T-helper 1 cell treated with Interleukin-12 subunit alpha and Interleukin-12 subunit beta and Interleukin-4 antibody, amounts not matched to agents 30 μg/mL and 1 μg/mL, for 36 hours (primary cell): ENCODE results near the gene TOMM7.
"Not testable (repeated sequence)": the region's sequence is repeated elsewhere in the genome, so short reads cannot be mapped to it uniquely, and the experiment has no call there.

Source experiments
- H3K27ac Mint-ChIP-seq: one replicate; pipeline ENCODE4 v1.8.0; 2021; ENCODE audit warnings: mild to moderate bottlenecking, mixed read lengths
- H3K27me3 Mint-ChIP-seq: one replicate; pipeline ENCODE4 v1.8.0; 2021; ENCODE audit warnings: low read depth, mixed read lengths
- H3K36me3 Mint-ChIP-seq: one replicate; pipeline ENCODE4 v1.8.0; 2021; ENCODE audit warnings: low read depth, mixed read lengths
- H3K4me1 Mint-ChIP-seq: one replicate; pipeline ENCODE4 v1.8.0; 2021; ENCODE audit warnings: low read depth, mixed read lengths
- H3K4me3 Mint-ChIP-seq: one replicate; pipeline ENCODE4 v1.8.0; 2021; ENCODE audit warnings: mild to moderate bottlenecking, moderate library complexity, mixed read lengths
- H3K9me3 Mint-ChIP-seq: one replicate; pipeline ENCODE4 v1.8.0; 2021; ENCODE audit warnings: mixed read lengths

The TOMM7 gene

GRCh38 chr7:22842973-22843372, 20.3 kb upstream of the TOMM7 start:
- Mint-ChIP-seq H3K4me1 (no peaks in the 10 kb centered on the region), H3K27me3 (peaks cover 3% of the 10 kb centered on the region), H3K4me3 (no peak overlapping the region), H3K27ac (no peak overlapping the region), H3K36me3 (no peaks in the 10 kb centered on the region), H3K9me3 (no peaks in the 10 kb centered on the region)

- Mint-ChIP-seq H3K9me3 (no peaks in the 10 kb centered on the region), H3K36me3 (no peaks in the 10 kb centered on the region), H3K4me1 (no peaks in the 10 kb centered on the region), H3K4me3 (no peak overlapping the region), H3K27ac (no peak overlapping the region), H3K27me3 (peaks cover 6% of the 10 kb centered on the region)
Measured at GRCh38 chr7:22842383-22842941, 19.8 kb upstream of the TOMM7 start.

DNA sequence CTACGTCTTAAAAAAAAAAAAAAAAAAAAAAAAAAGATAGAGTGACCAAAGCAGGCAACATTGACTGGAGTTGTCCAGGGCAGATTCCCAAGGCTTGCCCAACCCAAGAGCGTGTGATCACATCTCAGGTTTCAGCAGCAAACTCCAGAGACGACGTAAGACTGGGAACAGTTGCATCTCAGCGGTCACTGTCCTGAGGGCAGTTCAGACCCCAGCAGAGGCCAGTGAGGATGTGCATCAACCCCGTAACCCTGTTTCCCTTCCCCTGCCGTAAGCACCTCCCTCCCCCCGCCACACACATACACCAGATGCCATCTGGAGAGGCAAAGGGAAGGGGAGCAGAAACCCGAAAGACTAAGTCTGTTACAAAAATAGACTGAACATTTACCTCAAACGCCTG, 19.3 kb upstream of the TOMM7 start:
- H3K9me3 Mint-ChIP-seq, result no peaks in the 10 kb centered on the region
- peaks cover 6% of the 10 kb centered on the region for H3K27me3 Mint-ChIP-seq
- H3K4me1 Mint-ChIP-seq, result no peaks in the 10 kb centered on the region
- no peaks in the 10 kb centered on the region for H3K36me3 Mint-ChIP-seq
- H3K4me3 Mint-ChIP-seq, result no peak overlapping the region
- H3K27ac Mint-ChIP-seq, result no peak overlapping the region

- no peaks in the 10 kb centered on the region for H3K4me1 Mint-ChIP-seq
- no peaks in the 10 kb centered on the region for H3K9me3 Mint-ChIP-seq
- no peak overlapping the region for H3K4me3 Mint-ChIP-seq
Measured at GRCh38 chr7:22837308-22837707, 14.7 kb upstream of the TOMM7 start.

GRCh38 chr7:22836506-22836905, 13.9 kb upstream of the TOMM7 start:
- not testable (repeated sequence) for H3K36me3 Mint-ChIP-seq, H3K4me1 Mint-ChIP-seq, H3K27ac Mint-ChIP-seq, H3K4me3 Mint-ChIP-seq, H3K9me3 Mint-ChIP-seq, H3K27me3 Mint-ChIP-seq

More at GRCh38 chr7:22837308-22837707, 14.7 kb upstream of the TOMM7 start:
- no peak overlapping the region for H3K27ac Mint-ChIP-seq
- H3K27me3 Mint-ChIP-seq, result peaks cover 9% of the 10 kb centered on the region
- no peaks in the 10 kb centered on the region for H3K36me3 Mint-ChIP-seq

GRCh38 chr7:22833957-22834356, 11.3 kb upstream of the TOMM7 start:
- Mint-ChIP-seq H3K27me3 (peaks cover 9% of the 10 kb centered on the region), H3K36me3 (no peaks in the 10 kb centered on the region), H3K4me1 (no peaks in the 10 kb centered on the region), H3K9me3 (no peaks in the 10 kb centered on the region), H3K4me3 (no peak overlapping the region), H3K27ac (no peak overlapping the region)

DNA sequence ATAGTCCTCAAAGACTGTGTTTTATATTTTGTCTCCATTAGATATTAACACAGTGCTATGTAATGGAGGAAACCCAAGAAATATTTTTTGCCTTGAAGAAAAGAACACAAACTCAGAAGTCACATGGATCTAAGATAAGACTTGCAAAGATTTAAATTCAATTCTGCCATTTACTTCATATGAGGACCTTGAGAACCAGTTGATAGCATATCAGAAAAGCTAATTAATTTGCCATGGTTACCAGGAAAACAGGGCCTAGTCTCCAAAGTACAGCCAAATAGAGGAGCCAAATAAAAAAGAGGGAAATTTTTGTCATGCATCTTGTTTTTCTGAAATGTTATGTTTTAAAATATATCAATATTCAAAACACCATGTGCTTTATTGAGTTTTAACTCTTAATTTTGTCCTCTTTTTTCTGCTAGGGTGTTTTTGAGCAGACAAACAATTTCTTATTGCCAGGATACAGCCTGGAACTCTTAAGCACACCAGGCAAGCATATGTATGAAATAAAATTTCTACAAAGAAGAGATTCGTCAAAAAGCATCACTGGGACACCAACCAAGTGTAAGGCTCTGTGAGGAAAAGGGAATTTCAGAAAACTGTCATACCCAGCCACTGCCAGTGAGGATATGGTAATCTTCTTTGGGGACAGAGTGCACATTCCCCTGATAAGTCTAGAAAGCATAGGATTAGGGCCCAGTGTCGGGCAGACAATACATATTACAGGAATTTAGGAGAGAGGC, 10.6 kb upstream of the TOMM7 start:
- Mint-ChIP-seq H3K4me3 (no peak overlapping the region), H3K9me3 (no peaks in the 10 kb centered on the region), H3K4me1 (no peaks in the 10 kb centered on the region), H3K27ac (no peak overlapping the region), H3K27me3 (peaks cover 8% of the 10 kb centered on the region), H3K36me3 (no peaks in the 10 kb centered on the region)

DNA sequence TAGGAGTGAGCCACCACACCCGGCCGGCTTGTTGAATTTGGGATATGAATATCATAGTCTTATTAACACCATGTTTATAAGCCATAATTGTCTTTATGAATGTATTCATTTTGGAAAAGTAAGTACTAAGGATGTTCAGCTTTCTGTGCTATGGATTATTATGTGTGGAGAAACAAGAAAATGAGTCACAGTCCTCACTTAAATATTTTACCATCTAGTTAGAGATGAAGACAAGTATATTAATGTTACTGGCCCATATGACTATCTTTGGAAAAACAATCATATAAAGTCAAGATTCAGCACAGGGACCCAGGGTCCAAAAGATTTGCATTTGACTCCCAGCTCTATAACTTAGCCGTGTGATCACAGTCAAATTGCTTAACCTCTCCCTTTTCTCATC, 9.8 kb upstream of the TOMM7 start:
- no peaks in the 10 kb centered on the region for H3K36me3 Mint-ChIP-seq
- no peaks in the 10 kb centered on the region for H3K9me3 Mint-ChIP-seq
- H3K27ac Mint-ChIP-seq, result no peak overlapping the region
- peaks cover 3% of the 10 kb centered on the region for H3K27me3 Mint-ChIP-seq
- no peak overlapping the region for H3K4me3 Mint-ChIP-seq
- H3K4me1 Mint-ChIP-seq, result no peaks in the 10 kb centered on the region

DNA sequence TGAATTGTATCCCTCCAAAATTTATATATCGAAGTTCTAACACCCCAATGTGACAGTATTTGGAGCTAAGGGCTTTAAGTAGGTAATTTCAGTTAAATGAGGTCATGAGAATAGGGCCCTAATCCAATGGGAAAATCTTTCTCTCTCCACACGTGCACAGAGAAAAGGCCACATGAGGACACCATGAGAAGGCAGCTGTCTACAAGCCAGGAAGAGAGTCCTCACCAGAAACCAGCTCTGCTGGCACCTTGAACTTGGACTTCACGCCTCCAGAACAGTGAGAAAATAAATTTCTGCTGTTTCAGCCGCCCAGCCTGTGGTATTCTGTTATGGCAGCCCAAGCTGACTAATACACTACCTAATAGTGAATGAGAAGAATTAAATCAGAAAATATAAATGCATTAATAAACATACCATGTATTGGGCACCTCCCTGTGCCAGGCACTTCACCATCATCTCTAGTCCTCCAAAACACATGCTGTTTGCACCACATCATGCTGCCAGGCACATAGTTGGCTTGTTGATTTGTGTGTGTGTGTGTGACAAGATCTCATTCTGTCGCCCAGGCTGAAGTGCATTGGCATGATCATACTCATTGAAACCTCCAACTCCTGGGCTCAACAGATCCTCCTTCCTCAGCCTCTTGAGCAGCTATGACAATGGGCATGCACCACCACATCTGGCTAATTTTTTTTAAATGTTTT, 9.1 kb upstream of the TOMM7 start:
- H3K36me3 Mint-ChIP-seq, result no peaks in the 10 kb centered on the region
- H3K27me3 Mint-ChIP-seq, result peaks cover 7% of the 10 kb centered on the region
- H3K27ac Mint-ChIP-seq, result no peak overlapping the region
- no peaks in the 10 kb centered on the region for H3K4me1 Mint-ChIP-seq
- no peaks in the 10 kb centered on the region for H3K9me3 Mint-ChIP-seq
- no peak overlapping the region for H3K4me3 Mint-ChIP-seq

GRCh38 chr7:22827563-22827962, 4.9 kb upstream of the TOMM7 start:
- H3K36me3 Mint-ChIP-seq, result peaks cover 1% of the 10 kb centered on the region
- H3K4me3 Mint-ChIP-seq, result no peak overlapping the region
- H3K27me3 Mint-ChIP-seq, result peaks cover 15% of the 10 kb centered on the region
- H3K4me1 Mint-ChIP-seq, result peaks cover 4% of the 10 kb centered on the region
- no peaks in the 10 kb centered on the region for H3K9me3 Mint-ChIP-seq
- H3K27ac Mint-ChIP-seq, result no peak overlapping the region

- peaks cover 5% of the 10 kb centered on the region for H3K4me1 Mint-ChIP-seq
- H3K36me3 Mint-ChIP-seq, result peaks cover 2% of the 10 kb centered on the region
- peaks cover 15% of the 10 kb centered on the region for H3K27me3 Mint-ChIP-seq
- no peak overlapping the region for H3K4me3 Mint-ChIP-seq
- H3K27ac Mint-ChIP-seq, result no peak overlapping the region
- H3K9me3 Mint-ChIP-seq, result no peaks in the 10 kb centered on the region
Measured at GRCh38 chr7:22826593-22826992, 3.9 kb upstream of the TOMM7 start.

GRCh38 chr7:22824760-22825159, 2.1 kb upstream of the TOMM7 start:
- peaks cover 2% of the 10 kb centered on the region for H3K36me3 Mint-ChIP-seq
- no peak overlapping the region for H3K4me3 Mint-ChIP-seq
- H3K27ac Mint-ChIP-seq, result no peak overlapping the region

GRCh38 chr7:22823142-22823497, 471 bp upstream of the TOMM7 start:
- Mint-ChIP-seq H3K27me3 (peaks cover 15% of the 10 kb centered on the region), H3K9me3 (no peaks in the 10 kb centered on the region), H3K4me3 (peak overlapping the region; percentile 99), H3K27ac (peak overlapping the region; percentile 93), H3K36me3 (peaks cover 3% of the 10 kb centered on the region), H3K4me1 (peaks cover 22% of the 10 kb centered on the region)

More at GRCh38 chr7:22824760-22825159, 2.1 kb upstream of the TOMM7 start:
- Mint-ChIP-seq H3K27me3 (peaks cover 15% of the 10 kb centered on the region), H3K4me1 (peaks cover 17% of the 10 kb centered on the region), H3K9me3 (no peaks in the 10 kb centered on the region)

DNA sequence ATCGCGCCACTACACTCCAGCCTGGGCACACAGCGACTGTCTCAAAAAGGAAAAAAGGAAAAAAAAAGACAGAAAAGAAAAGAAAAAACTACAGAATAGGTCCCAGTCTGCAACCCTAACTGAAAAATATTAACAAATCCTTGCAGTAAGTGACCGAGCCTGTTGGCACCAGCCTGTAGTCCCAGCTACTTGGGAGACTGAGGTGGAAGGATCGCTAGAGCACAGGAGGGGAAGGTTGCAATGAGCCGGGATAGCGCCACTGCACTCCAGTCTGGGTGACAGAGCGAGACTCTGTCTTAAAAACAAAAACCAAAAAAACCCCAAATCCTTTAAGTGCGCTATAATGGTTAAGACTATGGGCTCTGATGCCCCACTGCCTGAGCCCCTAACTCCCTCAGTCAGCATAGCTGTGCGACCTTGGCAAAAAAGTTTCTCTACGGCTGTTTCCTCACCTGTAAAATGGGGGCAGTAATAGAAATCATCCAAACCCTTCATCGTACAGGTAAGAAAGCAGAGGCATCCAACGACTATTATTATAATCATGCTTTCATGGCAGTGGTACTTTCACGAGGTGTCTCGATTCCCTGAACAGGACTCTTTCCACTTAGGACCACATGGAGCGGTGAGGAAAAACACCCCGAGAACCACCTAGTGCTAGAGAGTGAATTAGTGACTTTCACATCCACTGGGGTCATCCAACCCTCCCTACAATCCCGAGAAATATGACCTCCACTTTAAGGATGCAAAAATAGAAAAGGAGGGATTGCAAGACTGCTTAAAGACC, 755 bp downstream of the TOMM7 start:
- no peaks in the 10 kb centered on the region for H3K9me3 Mint-ChIP-seq
- H3K27me3 Mint-ChIP-seq, result peaks cover 11% of the 10 kb centered on the region
- H3K4me3 Mint-ChIP-seq, result peak overlapping the region; percentile 99
- peaks cover 4% of the 10 kb centered on the region for H3K36me3 Mint-ChIP-seq
- H3K27ac Mint-ChIP-seq, result peak overlapping the region; percentile 93
- peaks cover 22% of the 10 kb centered on the region for H3K4me1 Mint-ChIP-seq
